HEK293T (cell line): Measurements from ENCODE around the gene BOC.
A peak's percentile ranks its signal among the peaks of the same experiment; 100 is the strongest.

Experiments used
- CTCF ChIA-PET: fragments of 350-600 bp; formaldehyde crosslinking; extraction: SDS; loops from one replicate; lab custom pipeline; 2021; ENCODE audit warnings: antibody characterized with exemption, inconsistent platforms; lab: Yijun Ruan, JAX
- POLR2A ChIA-PET: fragments of 350-600 bp; formaldehyde crosslinking; extraction: SDS; loops from one replicate; lab custom pipeline; 2020; ENCODE audit warnings: antibody characterized with exemption, inconsistent platforms; lab: Yijun Ruan, JAX
- DNase-seq: peaks from one replicate; pipeline ENCODE4 v3.0.0; 2012; ENCODE audit warnings: mixed read lengths; ENCODE audit errors: extremely low spot score
- ARNT ChIP-seq: fragments of 450-650 bp; IDR thresholded peaks from 2 replicates; pipeline ENCODE4 v1.6.1; 2017; ENCODE audit warnings: mild to moderate bottlenecking
- BHLHE40 ChIP-seq: fragments of 450-650 bp; IDR thresholded peaks from 2 replicates; pipeline ENCODE4 v1.6.1; 2016; ENCODE audit warnings: mild to moderate bottlenecking, moderate library complexity, borderline replicate concordance
- CTBP1 ChIP-seq: fragments of 450-650 bp; IDR thresholded peaks from 2 replicates; pipeline ENCODE4 v1.6.1; 2016; ENCODE audit warnings: borderline replicate concordance
- ELF4 ChIP-seq: fragments of 450-650 bp; IDR thresholded peaks from 2 replicates; pipeline ENCODE4 v1.6.1; 2017; ENCODE audit warnings: antibody characterized with exemption
- FOXA1 ChIP-seq: fragments of 450-650 bp; IDR thresholded peaks from 2 replicates; pipeline ENCODE4 v1.6.1; 2016; ENCODE audit warnings: mild to moderate bottlenecking
- FOXK2 ChIP-seq: fragments of 450-650 bp; IDR thresholded peaks from 2 replicates; pipeline ENCODE4 v1.6.1; 2016; ENCODE audit warnings: mild to moderate bottlenecking
- FOXM1 ChIP-seq: fragments of 450-650 bp; IDR thresholded peaks from 2 replicates; pipeline ENCODE4 v1.6.1; 2017; ENCODE audit warnings: mild to moderate bottlenecking, borderline replicate concordance
- HDGF ChIP-seq: fragments of 450-650 bp; IDR thresholded peaks from 2 replicates; pipeline ENCODE4 v1.6.1; 2017; ENCODE audit warnings: antibody characterized with exemption, borderline replicate concordance
- L3MBTL2 ChIP-seq: fragments of 450-650 bp; conservative IDR thresholded peaks from 2 replicates; pipeline ENCODE4 v1.6.1; 2016; ENCODE audit warnings: mild to moderate bottlenecking
- LEF1 ChIP-seq: fragments of 450-650 bp; IDR thresholded peaks from 2 replicates; pipeline ENCODE4 v1.6.1; 2017; ENCODE audit warnings: mild to moderate bottlenecking, borderline replicate concordance
- NFRKB ChIP-seq: fragments of 450-650 bp; IDR thresholded peaks from 2 replicates; pipeline ENCODE4 v1.6.1; 2016; ENCODE audit warnings: mild to moderate bottlenecking, moderate library complexity
- SP1 ChIP-seq: fragments of 450-650 bp; IDR thresholded peaks from 2 replicates; pipeline ENCODE4 v1.6.1; 2017
- SUZ12 ChIP-seq: fragments of 450-650 bp; IDR thresholded peaks from 2 replicates; pipeline ENCODE4 v1.6.1; 2016; ENCODE audit warnings: mild to moderate bottlenecking
- TARDBP ChIP-seq: fragments of 450-650 bp; IDR thresholded peaks from 2 replicates; pipeline ENCODE4 v1.6.1; 2016
- ZNF384 ChIP-seq: fragments of 450-650 bp; IDR thresholded peaks from 2 replicates; pipeline ENCODE4 v1.6.1; 2016
- TF ChIP-seq, protein P1 (sequence below): fragments of 450-650 bp; IDR thresholded peaks from 2 replicates; pipeline ENCODE4 v1.6.1; 2016

BOC gene

DNA sequence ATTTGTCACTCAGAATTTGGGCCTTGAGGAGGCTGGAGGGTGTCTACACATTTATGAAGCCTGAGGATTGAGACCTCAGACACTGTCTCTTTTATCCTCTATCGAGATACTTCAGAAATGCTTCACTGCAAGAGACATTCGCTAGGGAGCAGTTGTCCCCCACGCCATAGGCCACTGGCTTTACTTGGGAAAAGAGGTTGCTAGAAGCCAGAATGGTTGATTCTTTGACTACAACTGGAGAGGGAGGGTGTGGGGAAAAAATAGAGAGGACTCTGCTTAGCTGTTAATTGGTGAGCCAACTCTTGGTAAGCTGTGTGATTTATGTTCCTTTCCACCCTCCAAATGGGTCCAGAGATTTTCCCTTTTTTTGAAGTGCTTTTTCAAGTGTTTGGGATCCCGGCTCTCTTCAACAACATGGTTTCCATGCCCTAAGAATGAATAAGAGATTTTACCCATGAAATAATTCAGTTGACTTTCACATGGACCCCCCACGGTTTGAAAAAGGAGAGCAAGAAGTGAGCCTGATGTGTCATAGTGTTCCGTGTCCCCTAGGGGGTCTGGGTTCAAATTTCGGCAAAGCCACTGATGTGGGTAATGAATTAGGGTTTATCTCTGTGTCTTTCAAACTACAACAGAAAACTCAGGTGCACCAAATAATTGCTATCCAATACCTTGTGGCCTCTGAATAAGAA lies 2.7 kb downstream of the BOC start:
- POLR2A ChIA-PET: interaction anchor here (1.8 kb wide), 1 partner anchor 14 kb away, joined by 5 read pairs; no protein-coding TSS in a partner anchor
- no peak for DNase-seq

DNA sequence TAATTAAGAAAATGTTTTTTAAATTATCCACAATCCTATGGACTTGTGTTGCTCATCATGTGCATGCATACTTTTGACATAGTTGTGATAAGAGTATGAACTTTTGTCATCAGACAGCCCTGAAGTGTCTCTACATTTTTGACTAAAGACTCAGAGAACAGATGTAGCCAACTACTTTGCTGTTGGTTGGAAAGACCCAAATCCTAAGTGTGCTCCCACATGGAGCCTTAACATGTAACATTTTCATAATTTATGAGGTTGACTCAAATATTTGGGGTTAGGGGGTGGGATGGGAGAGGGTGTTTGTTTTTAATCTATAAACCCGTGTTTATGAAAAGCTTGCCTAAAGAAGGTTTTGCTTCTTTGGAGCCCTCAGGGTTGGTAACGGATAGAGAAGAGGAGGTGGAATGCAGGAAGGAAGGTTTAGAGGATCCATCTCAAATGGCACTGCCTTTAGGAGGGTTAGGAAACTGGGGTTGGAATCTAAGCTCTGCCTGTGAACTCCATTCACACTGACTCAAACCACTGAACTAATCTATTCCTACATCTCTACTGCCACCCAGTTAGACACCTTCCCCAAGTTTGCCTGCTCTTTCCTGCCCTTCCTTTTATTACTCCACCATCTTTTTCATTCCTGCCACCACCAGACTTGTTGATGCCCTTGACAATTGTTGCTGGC lies 3.7 kb downstream of the BOC start:
- TF ChIP-seq ARNT (no peak), HDGF (no peak), FOXM1 (no peak)
- no peak for DNase-seq
- CTCF ChIA-PET: interaction anchor here (0.7 to 1.4 kb wide), 2 partner anchors 12 to 150 kb away, joined by 3 read pairs; no protein-coding TSS in a partner anchor
- POLR2A ChIA-PET: no interaction called here

More for the DNA sequence above, 2.7 kb downstream of the BOC start:
- TF ChIP-seq CTBP1 (0 out of 2 replicates have a peak, but pooled peaks have one; percentile 26), FOXA1 (no peak), SUZ12 (no peak), ELF4 (no peak)
- TF ChIP-seq, protein P1, sequence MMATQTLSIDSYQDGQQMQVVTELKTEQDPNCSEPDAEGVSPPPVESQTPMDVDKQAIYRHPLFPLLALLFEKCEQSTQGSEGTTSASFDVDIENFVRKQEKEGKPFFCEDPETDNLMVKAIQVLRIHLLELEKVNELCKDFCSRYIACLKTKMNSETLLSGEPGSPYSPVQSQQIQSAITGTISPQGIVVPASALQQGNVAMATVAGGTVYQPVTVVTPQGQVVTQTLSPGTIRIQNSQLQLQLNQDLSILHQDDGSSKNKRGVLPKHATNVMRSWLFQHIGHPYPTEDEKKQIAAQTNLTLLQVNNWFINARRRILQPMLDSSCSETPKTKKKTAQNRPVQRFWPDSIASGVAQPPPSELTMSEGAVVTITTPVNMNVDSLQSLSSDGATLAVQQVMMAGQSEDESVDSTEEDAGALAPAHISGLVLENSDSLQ: peak; percentile 63
- CTCF ChIA-PET: no interaction called here

DNA sequence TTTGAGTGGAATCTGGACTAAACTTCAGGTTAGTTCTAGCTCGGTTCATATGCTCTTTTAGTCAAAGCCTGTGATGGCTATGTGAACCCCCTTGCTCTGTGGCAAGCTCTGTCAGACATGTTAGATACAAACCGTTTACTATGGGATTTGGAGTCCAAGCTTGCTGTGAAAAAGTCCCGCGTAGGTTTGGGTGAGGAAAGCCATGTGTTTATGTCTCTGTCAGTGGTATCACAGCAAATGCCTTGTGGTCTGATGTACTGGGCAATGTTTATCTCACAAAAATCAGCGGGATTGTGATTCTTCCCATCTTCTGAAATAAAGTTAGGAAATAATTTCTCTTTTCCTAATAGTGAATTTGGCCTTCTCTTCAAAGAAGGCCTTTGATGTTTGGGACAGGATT lies 5.0 kb downstream of the BOC start:
- ChIA-PET POLR2A (no interaction called here), CTCF (no interaction called here)
- TF ChIP-seq FOXK2: no peak
- no peak for TF ChIP-seq FOXA1
- TF ChIP-seq L3MBTL2: no peak
- TF ChIP-seq ZNF384: no peak
- TF ChIP-seq ARNT: no peak
- TF ChIP-seq, protein P1: no peak
- TF ChIP-seq LEF1: no peak
- DNase-seq: no peak

DNA sequence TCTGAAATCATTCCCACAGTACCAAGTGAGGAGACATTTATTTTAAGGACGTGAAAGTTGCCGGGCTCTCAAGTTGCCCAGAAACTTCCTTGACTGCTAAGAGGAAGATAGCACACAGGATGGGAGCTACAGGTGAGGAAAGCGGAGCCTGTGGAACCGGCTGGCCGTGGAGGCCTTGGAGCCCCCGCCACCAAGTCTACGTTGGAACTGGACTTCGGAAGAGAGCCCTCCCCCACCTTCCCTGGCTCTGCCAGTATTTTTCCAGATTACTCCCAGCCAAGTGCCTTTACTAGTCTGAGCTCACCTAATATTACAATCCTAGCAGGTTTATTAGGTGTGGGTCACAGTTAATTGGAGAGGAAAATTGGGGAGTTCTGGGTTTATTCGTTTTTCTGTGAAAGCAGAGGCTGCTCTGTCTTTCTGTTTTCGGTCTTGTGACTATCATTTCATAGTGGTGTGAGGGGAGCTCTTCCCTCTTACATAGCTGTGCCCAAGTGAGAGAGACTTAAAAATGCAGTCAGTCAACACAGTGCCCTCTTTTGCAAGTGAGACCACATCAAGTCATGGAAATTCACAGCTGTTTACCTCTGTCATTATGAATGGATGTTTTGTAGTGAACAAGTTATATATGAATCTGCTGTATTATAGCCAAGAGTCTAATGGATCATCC lies 6.8 kb downstream of the BOC start:
- POLR2A ChIA-PET: interaction anchor here (1.0 kb wide), 1 partner anchor 199 kb away, joined by 3 read pairs; a partner anchor contains a TSS
- CTCF ChIA-PET: no interaction called here
- no peak for TF ChIP-seq SUZ12
- no peak for TF ChIP-seq FOXK2
- TF ChIP-seq FOXA1: no peak
- no peak for TF ChIP-seq ELF4
- no peak for TF ChIP-seq L3MBTL2
- TF ChIP-seq CTBP1: no peak
- TF ChIP-seq SP1: no peak
- TF ChIP-seq ARNT: no peak
- TF ChIP-seq, protein P1: no peak
- TF ChIP-seq HDGF: no peak
- no peak for TF ChIP-seq TARDBP
- TF ChIP-seq ZNF384: no peak
- no peak for TF ChIP-seq BHLHE40
- DNase-seq: no peak

DNA sequence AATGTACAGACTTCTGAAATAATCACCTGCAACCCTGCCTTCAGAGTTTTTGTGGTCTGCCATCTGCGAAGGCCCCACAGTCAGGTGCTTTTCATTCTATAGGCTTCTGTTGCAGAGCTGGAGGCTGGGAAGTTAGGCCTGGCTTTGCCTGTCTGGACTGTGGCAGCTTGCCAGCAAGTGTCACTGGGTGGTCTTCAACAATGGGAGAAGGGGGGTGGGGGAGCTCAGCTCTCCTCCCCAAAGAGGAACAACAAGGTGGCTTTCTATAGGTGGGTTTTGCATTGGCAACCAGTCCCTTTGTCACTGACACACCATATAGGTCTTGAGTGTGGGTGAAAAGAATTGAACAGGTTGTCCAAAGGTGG lies 7.3 kb downstream of the BOC start:
- ChIA-PET POLR2A (interaction anchor here (1.0 kb wide), 1 partner anchor 199 kb away, joined by 3 read pairs; a partner anchor contains a TSS), CTCF (no interaction called here)
- DNase-seq: no peak
- TF ChIP-seq FOXA1: no peak
- no peak for TF ChIP-seq SP1
- TF ChIP-seq, protein P1: no peak
- no peak for TF ChIP-seq FOXK2
- no peak for TF ChIP-seq L3MBTL2
- no peak for TF ChIP-seq FOXM1
- TF ChIP-seq ZNF384: no peak
- no peak for TF ChIP-seq NFRKB
- TF ChIP-seq ARNT: no peak
- no peak for TF ChIP-seq CTBP1
- TF ChIP-seq SUZ12: no peak
- no peak for TF ChIP-seq HDGF
- no peak for TF ChIP-seq BHLHE40
- no peak for TF ChIP-seq TARDBP
- no peak for TF ChIP-seq LEF1
- TF ChIP-seq ELF4: no peak
